Body of pancreas (tissue), 4 donors: ENCODE results near the gene ZCCHC18. TPM values are rescaled to one million over a fixed set of nuclear protein-coding genes. Genes with fewer than 3 reads are reported as not detected.

Experiments
- ATAC-seq: fragments of 150-250 bp; one replicate; pipeline ENCODE4 v1.9.1; 2016
- DNase-seq, 4 donors: peaks; one replicate each; pipeline ENCODE4 v3.0.0-alpha.2; 2019
- H3K27ac ChIP-seq, 4 donors: fragments of 200-600 bp; sonication (generic); 1 replicate in 3 of 4; 2 replicates in 1 of 4; pipeline versions ENCODE4 v1.5.1 to v1.6.1; 2016 to 2019; ENCODE audit warnings: mild to moderate bottlenecking in 1 of 4, mixed read lengths in 1 of 4, moderate library complexity in 1 of 4
- H3K27me3 ChIP-seq, 2 donors: fragments of 200-600 bp; sonication (generic); one replicate each; pipeline ENCODE4 v1.6.0; 2016; ENCODE audit warnings: mild to moderate bottlenecking in 1 of 2
- H3K36me3 ChIP-seq, 2 donors: fragments of 200-600 bp; sonication (generic); replicated peaks in 1 of 2; 2 replicates each; pipeline ENCODE4 v1.5.1; 2016; ENCODE audit warnings: low read depth in 2 of 2; ENCODE audit not compliant: insufficient read depth in 1 of 2
- H3K4me1 ChIP-seq: fragments of 200-600 bp; sonication (generic); one replicate; pipeline ENCODE4 v1.6.0; 2016
- H3K4me3 ChIP-seq, 2 donors: fragments of 200-600 bp; sonication (generic); 1 replicate in 1 of 2; 2 replicates in 1 of 2; pipeline ENCODE4 v1.5.1; 2016 to 2019
- H3K9me3 ChIP-seq, 3 donors: fragments of 200-600 bp; sonication (generic); 1 replicate in 2 of 3; 2 replicates in 1 of 3; pipeline ENCODE4 v1.5.1; 2016
- POLR2A ChIP-seq, 3 donors: fragments of 450-650 bp; IDR thresholded peaks; one replicate each; pipeline ENCODE4 v1.6.1; 2016; ENCODE audit warnings: antibody characterized with exemption in 3 of 3, mild to moderate bottlenecking in 2 of 3
- WGBS, 2 donors: methylation state at CpG; one replicate each; pipeline ENCODE4 v1.1.5; 2017; 5-methylcytosine and 5-hydroxymethylcytosine counted together
- intact Hi-C: fragments of 100-400 bp; cut with DNase I; formaldehyde crosslinking; loops from one replicate; pipeline ENCODE4 v1.15.1; 2023
- total RNA-seq, 2 donors: library from RNA; depleted of rRNA; stranded (reverse); fragments of >200 nt; gene quantifications; one replicate each; pipeline ENCODE4 v1.1.0, GENCODE V29; 2016
- TF ChIP-seq, protein P1 (sequence below), 7 experiments: fragments of 450-650 bp in 4 of 7; fragments of 200-600 bp in 3 of 7; sonication (generic) in 3 of 7; IDR thresholded peaks; one replicate each; pipeline ENCODE4 v1.5.1; 2016 to 2019; ENCODE audit warnings: antibody characterized with exemption in 7 of 7

Gene ZCCHC18
- total RNA-seq, 2 donors from 2014 or later = 2.6 TPM; not detected in 1

DNA sequence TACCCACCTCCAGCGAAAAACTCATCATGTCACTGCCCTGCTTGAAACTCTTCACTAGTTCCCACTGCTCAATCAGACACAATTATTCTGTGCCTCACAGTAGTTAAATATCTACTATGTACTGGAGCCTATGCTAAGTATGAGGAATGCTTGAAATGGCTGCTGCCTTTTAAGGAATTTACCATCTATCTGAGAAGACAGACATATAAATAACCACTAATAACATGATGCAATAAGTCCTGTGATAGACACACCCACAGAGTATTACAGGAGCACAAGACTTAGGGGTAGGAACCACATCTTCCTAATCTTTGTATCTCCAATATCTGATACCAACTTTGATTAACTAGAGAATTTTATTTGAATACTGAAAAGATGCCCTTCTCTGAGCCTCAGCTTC lies 23.4 kb downstream of the ZCCHC18 start:
- Histone ChIP-seq H3K27ac (no peak overlapping the region), H3K4me1 (peaks cover 9% of the 10 kb centered on the region), H3K27me3 (no peaks in the 10 kb centered on the region), H3K4me3 (no peak overlapping the region), H3K9me3 (no peaks in the 10 kb centered on the region), H3K36me3 (no peaks in the 10 kb centered on the region)
- intact Hi-C loops = no loop called here
- ATAC-seq (no peak), DNase-seq (no peak)
- WGBS, 2 donors = 85 to 100% methylated on average over 1 of the region's 1 CpG
- TF ChIP-seq POLR2A (IDR thresholded peaks at IDR 0.05) = no peak
- TF ChIP-seq, protein P1, sequence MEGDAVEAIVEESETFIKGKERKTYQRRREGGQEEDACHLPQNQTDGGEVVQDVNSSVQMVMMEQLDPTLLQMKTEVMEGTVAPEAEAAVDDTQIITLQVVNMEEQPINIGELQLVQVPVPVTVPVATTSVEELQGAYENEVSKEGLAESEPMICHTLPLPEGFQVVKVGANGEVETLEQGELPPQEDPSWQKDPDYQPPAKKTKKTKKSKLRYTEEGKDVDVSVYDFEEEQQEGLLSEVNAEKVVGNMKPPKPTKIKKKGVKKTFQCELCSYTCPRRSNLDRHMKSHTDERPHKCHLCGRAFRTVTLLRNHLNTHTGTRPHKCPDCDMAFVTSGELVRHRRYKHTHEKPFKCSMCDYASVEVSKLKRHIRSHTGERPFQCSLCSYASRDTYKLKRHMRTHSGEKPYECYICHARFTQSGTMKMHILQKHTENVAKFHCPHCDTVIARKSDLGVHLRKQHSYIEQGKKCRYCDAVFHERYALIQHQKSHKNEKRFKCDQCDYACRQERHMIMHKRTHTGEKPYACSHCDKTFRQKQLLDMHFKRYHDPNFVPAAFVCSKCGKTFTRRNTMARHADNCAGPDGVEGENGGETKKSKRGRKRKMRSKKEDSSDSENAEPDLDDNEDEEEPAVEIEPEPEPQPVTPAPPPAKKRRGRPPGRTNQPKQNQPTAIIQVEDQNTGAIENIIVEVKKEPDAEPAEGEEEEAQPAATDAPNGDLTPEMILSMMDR (IDR thresholded peaks at IDR 0.05) = no peak

DNA sequence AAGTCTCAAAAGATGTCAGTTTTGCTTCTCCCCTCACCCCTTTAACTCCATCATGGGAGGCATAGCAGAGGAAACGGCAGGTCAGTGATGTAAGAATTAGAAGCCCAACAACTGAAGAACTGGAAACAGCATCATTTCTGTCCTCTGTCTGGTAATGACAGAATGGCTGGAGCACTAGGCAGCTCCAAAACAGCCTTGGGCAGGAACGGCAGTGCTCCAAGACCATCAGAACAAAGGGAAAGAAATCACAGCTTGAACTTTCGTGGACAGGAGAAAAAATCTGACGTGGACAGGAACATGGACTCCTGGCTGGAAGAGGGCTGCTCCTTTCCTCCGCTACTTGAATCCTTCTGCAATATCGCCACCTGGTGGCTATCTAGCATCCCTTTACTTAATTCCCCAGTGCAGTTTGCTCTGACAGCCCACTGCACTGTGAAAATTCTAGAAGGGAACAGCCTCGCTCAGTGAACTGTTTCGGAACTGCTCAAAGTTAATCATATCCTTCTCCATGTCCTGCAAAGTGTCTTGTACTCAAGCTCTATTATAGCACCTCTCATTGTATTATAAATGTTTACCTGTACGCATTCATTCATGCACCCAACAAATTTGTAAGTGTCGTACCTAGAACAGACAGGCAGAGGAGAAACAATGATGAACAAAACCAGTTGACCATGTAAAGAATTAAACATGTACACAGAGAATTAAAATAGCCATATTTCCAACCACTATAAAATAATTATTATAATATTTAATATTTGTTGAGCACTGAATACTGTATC lies 24.1 kb downstream of the ZCCHC18 start:
- ATAC-seq (peak; percentile 93), DNase-seq (peak; percentile 72 to 85 (median 80))
- TF ChIP-seq POLR2A (IDR thresholded peaks at IDR 0.05) = no peak
- TF ChIP-seq, protein P1 (IDR thresholded peaks at IDR 0.05) = peak; percentile 51 to 82 (median 65)
- Histone ChIP-seq H3K4me1 (peaks cover 10% of the 10 kb centered on the region), H3K27ac (peak overlapping the region in 2 of 4 donors; percentile 19 to 64), H3K36me3 (no peaks in the 10 kb centered on the region), H3K27me3 (no peaks in the 10 kb centered on the region), H3K4me3 (no peak overlapping the region), H3K9me3 (no peaks in the 10 kb centered on the region)
- intact Hi-C loops = no loop called here
- 16 to 21% methylated on average over 9 to 10 of the region's 10 CpGs for WGBS, 2 donors

DNA sequence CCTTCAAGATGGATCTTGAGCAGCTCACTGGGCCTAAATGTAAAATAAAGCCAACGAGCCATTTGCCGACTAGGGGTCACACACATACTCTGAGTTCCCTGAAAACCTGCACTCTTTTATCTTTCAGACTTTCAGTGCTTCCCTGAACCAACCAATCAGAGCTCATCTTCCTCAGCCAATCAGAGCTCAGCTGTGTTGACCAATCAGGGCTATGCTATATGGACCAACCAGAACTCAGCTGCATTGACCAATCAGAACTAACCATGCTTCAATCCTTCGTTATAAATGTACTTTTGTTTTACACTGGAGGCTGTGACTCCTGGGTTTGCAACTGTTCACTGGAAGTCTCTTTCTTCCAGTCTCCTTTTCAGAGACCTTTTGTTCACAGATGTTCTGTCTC lies 25.2 kb downstream of the ZCCHC18 start:
- Histone ChIP-seq H3K27ac (no peak overlapping the region), H3K4me1 (peaks cover 16% of the 10 kb centered on the region), H3K4me3 (no peak overlapping the region), H3K36me3 (no peaks in the 10 kb centered on the region), H3K27me3 (no peaks in the 10 kb centered on the region), H3K9me3 (no peaks in the 10 kb centered on the region)
- 29 to 72% methylated on average over 1 to 3 of the region's 3 CpGs for WGBS, 2 donors
- DNase-seq (no peak), ATAC-seq (no peak)
- no peak for TF ChIP-seq POLR2A (IDR thresholded peaks at IDR 0.05)
- TF ChIP-seq, protein P1 (IDR thresholded peaks at IDR 0.05) = no peak
- intact Hi-C loops = no loop called here

DNA sequence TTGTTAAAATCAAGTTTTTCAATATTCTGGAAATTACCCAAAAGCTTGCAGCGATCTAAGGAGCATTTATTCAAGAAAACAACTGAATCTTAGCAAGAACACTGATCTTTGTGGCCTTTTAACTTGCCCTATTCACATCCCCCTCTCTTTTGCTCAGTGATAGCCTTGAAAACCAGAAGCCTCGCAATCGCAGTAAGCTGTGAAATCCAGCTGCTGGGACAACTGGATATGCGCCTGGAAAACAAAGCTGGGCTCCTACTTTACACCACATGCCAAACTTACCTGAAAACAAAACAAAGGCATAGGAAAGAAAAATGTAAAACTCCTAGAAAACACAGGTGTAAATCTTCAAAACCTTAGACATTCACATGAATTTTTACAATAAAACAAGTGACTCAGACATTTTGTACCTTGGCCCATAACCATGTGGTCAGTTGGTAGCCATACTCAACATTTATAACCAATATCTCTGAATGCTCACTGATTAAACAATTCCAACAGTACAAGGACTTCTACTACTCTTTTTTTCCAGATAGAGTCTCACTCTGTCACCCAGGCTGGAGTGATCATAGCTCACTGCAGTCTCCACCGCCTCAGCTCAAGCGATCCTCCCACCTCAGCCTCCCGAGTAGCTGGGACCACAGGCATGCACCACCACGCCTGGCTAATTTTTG lies 28.9 kb downstream of the ZCCHC18 start:
- ATAC-seq = peak; percentile 71
- TF ChIP-seq, protein P1 (IDR thresholded peaks at IDR 0.05) = no peak
- TF ChIP-seq POLR2A (IDR thresholded peaks at IDR 0.05) = no peak
- no peak overlapping the region for H3K4me3 ChIP-seq

More for the DNA sequence above, 28.9 kb downstream of the ZCCHC18 start:
- Histone ChIP-seq H3K27me3 (no peaks in the 10 kb centered on the region), H3K4me1 (peaks cover 10% of the 10 kb centered on the region), H3K9me3 (no peaks in the 10 kb centered on the region), H3K36me3 (no peaks in the 10 kb centered on the region), H3K27ac (peak overlapping the region; percentile 40 to 60 (median 51))
- peak in 2 of 4 donors; percentile 20 to 29 for DNase-seq
- intact Hi-C loops = no loop called here
- 50 to 59% methylated on average over 8 of the region's 8 CpGs for WGBS, 2 donors
